ENCODE measurements around the gene CCT6B. TPM values are rescaled to one million over a fixed set of nuclear protein-coding genes. Genes with fewer than 3 reads are reported as not detected.

The CCT6B gene
- total RNA-seq, 4 donors from 2014 or later, result 2.4 to 4.6 (median 4.0) TPM

GRCh38 chr17:34991606-34992005, 30.3 kb upstream of the CCT6B start:
- DNase-seq (ENCODE audit: low spot score) (no peak), ATAC-seq (ENCODE audit: low FRiP score) (no peak)
- TF ChIP-seq, protein P1, sequence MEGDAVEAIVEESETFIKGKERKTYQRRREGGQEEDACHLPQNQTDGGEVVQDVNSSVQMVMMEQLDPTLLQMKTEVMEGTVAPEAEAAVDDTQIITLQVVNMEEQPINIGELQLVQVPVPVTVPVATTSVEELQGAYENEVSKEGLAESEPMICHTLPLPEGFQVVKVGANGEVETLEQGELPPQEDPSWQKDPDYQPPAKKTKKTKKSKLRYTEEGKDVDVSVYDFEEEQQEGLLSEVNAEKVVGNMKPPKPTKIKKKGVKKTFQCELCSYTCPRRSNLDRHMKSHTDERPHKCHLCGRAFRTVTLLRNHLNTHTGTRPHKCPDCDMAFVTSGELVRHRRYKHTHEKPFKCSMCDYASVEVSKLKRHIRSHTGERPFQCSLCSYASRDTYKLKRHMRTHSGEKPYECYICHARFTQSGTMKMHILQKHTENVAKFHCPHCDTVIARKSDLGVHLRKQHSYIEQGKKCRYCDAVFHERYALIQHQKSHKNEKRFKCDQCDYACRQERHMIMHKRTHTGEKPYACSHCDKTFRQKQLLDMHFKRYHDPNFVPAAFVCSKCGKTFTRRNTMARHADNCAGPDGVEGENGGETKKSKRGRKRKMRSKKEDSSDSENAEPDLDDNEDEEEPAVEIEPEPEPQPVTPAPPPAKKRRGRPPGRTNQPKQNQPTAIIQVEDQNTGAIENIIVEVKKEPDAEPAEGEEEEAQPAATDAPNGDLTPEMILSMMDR (IDR thresholded peaks at IDR 0.05), result no peak

DNA sequence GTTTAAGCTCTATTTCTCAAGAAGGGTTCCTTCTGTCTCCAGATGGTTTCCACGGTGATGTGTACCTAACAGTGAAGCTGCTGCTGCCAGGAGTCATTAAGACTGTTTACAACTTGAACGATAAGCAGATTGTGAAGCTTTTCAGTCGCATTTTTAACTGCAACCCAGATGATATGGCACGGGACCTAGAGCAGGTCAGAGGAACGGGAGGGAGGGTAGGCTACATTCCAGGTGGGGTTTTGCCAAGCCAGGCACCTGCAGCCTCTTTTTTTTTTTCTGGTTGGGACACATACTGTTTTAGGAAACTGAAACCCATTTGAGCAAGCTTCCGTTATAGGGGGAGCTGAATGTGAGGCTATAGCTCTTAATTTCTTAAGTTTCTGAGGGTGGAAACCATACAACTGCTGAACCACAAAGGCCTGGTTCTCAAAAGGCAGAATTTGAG, 29.7 kb upstream of the CCT6B start:
- DNase-seq (ENCODE audit: low spot score), result no peak
- no peak for ATAC-seq (ENCODE audit: low FRiP score)
- TF ChIP-seq, protein P1 (IDR thresholded peaks at IDR 0.05), result no peak

GRCh38 chr17:34989473-34989872, 28.2 kb upstream of the CCT6B start:
- TF ChIP-seq, protein P1 (IDR thresholded peaks at IDR 0.05), result no peak
- DNase-seq (ENCODE audit: low spot score) (no peak), ATAC-seq (ENCODE audit: low FRiP score) (no peak)

DNA sequence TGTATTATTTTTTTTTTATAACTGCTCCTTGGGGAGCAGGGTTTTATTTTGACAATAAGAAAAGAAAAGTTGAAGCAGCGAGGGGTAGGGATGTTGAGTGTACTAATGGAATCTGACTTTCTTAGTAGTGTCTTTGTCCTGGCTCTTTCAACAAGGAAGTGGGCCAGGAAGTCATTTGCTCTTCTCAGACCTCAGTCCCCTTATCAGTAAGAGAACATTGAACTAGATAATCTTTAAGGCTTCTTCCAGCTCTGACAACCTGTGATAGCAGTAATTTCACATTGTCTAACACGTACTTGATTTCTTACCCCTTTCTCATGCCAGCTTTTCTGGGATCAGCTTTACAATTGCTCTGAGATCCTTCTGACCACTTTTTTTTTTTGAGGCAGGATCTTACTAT, 27.4 kb upstream of the CCT6B start:
- DNase-seq (ENCODE audit: low spot score), result no peak
- ATAC-seq (ENCODE audit: low FRiP score), result no peak
- TF ChIP-seq, protein P1 (IDR thresholded peaks at IDR 0.05), result no peak

DNA sequence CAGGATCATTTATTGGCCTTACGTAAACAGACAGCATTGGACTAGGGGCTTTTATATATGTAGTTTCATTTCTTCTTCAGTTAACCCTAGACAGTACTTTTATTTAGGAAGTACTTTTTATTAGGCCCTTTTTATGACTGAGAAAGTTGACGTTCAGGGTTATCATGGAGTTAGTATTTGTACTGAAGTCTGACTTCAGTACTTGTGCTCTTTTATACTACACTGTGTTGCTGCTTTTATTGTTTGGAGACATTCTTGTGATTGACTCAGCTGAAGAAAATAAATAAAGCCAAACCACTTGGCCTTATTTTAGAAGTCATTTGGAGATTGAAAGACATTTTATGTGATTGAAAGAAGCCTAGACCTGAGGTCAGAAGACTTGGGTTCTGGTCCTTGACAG, 26.0 kb upstream of the CCT6B start:
- TF ChIP-seq, protein P1 (IDR thresholded peaks at IDR 0.05), result no peak
- no peak for DNase-seq (ENCODE audit: low spot score)
- no peak for ATAC-seq (ENCODE audit: low FRiP score)

GRCh38 chr17:34981538-34982241, 20.4 kb upstream of the CCT6B start:
- DNase-seq (ENCODE audit: low spot score), result no peak
- TF ChIP-seq, protein P1 (IDR thresholded peaks at IDR 0.05), result no peak
- no peak for ATAC-seq (ENCODE audit: low FRiP score)

Data from omental fat pad (tissue), 4 donors.